ENCODE results near the gene STEAP1B. TPM values are rescaled to one million over a fixed set of nuclear protein-coding genes. Genes with fewer than 3 reads are reported as not detected.

Gene STEAP1B
- polyA plus RNA-seq, 1 of the 3 experiments (the other 2 are of a cell fraction), result 14.7 TPM

DNA sequence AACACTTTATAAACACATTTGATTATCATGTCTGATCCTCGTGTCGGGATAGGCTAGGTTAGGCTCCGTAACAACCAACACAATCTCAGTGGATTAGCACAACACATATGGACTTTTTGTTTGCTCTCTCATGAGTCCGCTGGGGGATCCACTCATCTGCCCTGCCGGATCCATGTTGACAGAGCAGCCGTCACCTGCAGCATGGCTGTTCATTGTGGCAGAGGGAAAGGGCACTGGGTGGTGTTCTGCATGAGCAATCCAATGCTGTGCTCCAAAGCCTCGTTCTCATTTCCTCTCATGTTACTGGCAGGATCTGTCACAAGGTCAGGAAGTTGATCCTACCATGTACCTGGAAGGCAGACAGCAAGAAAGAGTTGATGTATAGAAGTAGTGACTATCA lies 80.5 kb downstream of the STEAP1B start:
- peaks cover 0 to 6% of the 10 kb centered on the region in 2 experiments for H3K36me3 ChIP-seq (replicated peaks in 1 of 2; ENCODE audit: control insufficient read depth in 1 of 2, insufficient read depth in 2 of 2, low read length in 1 of 2)
- no peak overlapping the region for H3K4me2 ChIP-seq
- H3K9ac ChIP-seq, result no peak overlapping the region
- peaks cover 0 to 10% of the 10 kb centered on the region in 2 experiments; a peak in 2 of 4 replicates for H3K4me1 ChIP-seq (ENCODE audit: control insufficient read depth in 1 of 2, insufficient read depth in 2 of 2, low read depth in 1 of 2, low read length in 1 of 2)
- DNase-seq, result no peak
- H3K79me2 ChIP-seq (ENCODE audit: insufficient read depth), result no peaks in the 10 kb centered on the region
- no peaks in the 10 kb centered on the region for H3K27me3 ChIP-seq (ENCODE audit: insufficient read depth)
- peaks cover 3% of the 10 kb centered on the region for H3F3A ChIP-seq (replicated peaks; ENCODE audit: insufficient read depth)
- no peaks in the 10 kb centered on the region for H4K20me1 ChIP-seq (ENCODE audit: insufficient read depth)
- H3K9me3 ChIP-seq, result no peaks in the 10 kb centered on the region
- no peak overlapping the region for H3K4me3 ChIP-seq (ENCODE audit: low read depth in 2 of 2, low read length in 1 of 2)
- no peak overlapping the region for H2AFZ ChIP-seq (ENCODE audit: low read depth)
- CTCF ChIA-PET, result interaction anchor here (5.1 kb wide), 1 partner anchor 310 kb away, joined by 19 read pairs; no protein-coding TSS in a partner anchor
- TF ChIP-seq EP300 (IDR thresholded peaks at IDR 0.05; ENCODE audit: borderline replicate concordance in 1 of 2, low read depth in 1 of 2, low read length in 1 of 2), result no peak
- no peak for TF ChIP-seq YY1 (IDR thresholded peaks at IDR 0.05; ENCODE audit: low read depth)
- TF ChIP-seq SIN3A (IDR thresholded peaks at IDR 0.05; ENCODE audit: borderline replicate concordance, low read depth, low read length), result no peak
- TF ChIP-seq MEF2A (IDR thresholded peaks at IDR 0.05; ENCODE audit: borderline replicate concordance, low read depth), result no peak
- TF ChIP-seq GATA2 (CRISPR knock-in tag; IDR thresholded peaks at IDR 0.05), result no peak
- no peak for TF ChIP-seq ELF1 (IDR thresholded peaks at IDR 0.05)
- TF ChIP-seq SMC3 (IDR thresholded peaks at IDR 0.05; ENCODE audit: low read depth, low read length), result no peak
- TF ChIP-seq, protein P1, sequence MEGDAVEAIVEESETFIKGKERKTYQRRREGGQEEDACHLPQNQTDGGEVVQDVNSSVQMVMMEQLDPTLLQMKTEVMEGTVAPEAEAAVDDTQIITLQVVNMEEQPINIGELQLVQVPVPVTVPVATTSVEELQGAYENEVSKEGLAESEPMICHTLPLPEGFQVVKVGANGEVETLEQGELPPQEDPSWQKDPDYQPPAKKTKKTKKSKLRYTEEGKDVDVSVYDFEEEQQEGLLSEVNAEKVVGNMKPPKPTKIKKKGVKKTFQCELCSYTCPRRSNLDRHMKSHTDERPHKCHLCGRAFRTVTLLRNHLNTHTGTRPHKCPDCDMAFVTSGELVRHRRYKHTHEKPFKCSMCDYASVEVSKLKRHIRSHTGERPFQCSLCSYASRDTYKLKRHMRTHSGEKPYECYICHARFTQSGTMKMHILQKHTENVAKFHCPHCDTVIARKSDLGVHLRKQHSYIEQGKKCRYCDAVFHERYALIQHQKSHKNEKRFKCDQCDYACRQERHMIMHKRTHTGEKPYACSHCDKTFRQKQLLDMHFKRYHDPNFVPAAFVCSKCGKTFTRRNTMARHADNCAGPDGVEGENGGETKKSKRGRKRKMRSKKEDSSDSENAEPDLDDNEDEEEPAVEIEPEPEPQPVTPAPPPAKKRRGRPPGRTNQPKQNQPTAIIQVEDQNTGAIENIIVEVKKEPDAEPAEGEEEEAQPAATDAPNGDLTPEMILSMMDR (IDR thresholded peaks at IDR 0.05), result no peak
- no peak for TF ChIP-seq EZH2phosphoT487 (IDR thresholded peaks at IDR 0.05; ENCODE audit: borderline replicate concordance, low read depth)
- TF ChIP-seq RCOR1 (IDR thresholded peaks at IDR 0.05; ENCODE audit: low read length), result no peak
- TF ChIP-seq TEAD4 (IDR thresholded peaks at IDR 0.05; ENCODE audit: borderline replicate concordance, insufficient read depth), result no peak
- no peak for TF ChIP-seq POLR2AphosphoS5 (IDR thresholded peaks at IDR 0.05; ENCODE audit: low read depth, low read length)
- no peaks in the 10 kb centered on the region for H3K9me2 ChIP-seq
- POLR2A ChIA-PET, result no interaction called here
- H3K27ac ChIP-seq (ENCODE audit: low read depth in 2 of 2, low read length in 1 of 2), result no peak overlapping the region
- WGBS (ENCODE audit: low lambda C conversion rate), result 92% methylated on average over 7 of the region's 7 CpGs

DNA sequence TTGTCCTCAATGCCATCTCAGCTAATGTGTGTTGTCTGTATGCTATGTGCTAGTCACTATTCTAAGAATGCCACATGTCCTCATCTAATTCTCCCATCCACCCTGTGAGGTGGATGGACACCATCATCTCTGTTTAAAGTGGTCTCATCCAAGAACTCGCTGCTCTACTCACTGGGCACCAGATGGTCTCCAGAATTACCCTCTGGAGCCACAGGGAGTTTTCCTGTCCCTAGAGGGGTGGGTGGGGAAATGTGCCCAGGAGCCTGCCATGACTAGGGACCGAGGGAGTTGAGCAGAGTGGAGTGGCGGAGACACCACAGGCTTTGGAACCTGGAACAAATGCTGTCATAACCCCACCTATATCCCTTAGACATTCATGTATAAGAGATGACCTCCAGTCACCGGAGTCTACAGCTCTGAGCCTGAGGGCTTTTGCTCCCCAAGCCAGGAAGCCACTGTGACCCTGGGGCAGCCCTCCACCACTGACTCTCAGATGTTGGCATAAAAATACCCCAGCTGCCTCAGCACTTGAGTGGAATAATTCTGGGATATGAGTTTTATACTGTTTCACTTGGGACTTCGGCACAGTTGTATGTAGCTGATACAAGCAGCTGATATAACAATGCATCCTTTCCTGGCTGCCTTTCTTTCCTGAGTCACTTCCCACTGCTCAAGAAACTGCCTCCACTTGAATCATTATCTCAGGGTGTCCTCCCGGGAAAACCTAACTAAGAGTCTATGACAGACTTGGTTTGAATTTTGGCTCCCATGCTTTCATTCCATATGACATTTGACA lies 81.5 kb downstream of the STEAP1B start:
- peaks cover 3% of the 10 kb centered on the region for H3F3A ChIP-seq (replicated peaks; ENCODE audit: insufficient read depth)
- WGBS (ENCODE audit: low lambda C conversion rate), result 88% methylated on average over 6 of the region's 6 CpGs
- POLR2A ChIA-PET, result no interaction called here
- TF ChIP-seq GABPA (IDR thresholded peaks at IDR 0.05; ENCODE audit: low read depth) (no peak), FOXJ3 (CRISPR knock-in tag; IDR thresholded peaks at IDR 0.05) (no peak), YY1 (IDR thresholded peaks at IDR 0.05; ENCODE audit: low read depth) (no peak), ELF1 (IDR thresholded peaks at IDR 0.05) (no peak), POLR2AphosphoS5 (IDR thresholded peaks at IDR 0.05; ENCODE audit: low read depth, low read length) (no peak), EP300 (IDR thresholded peaks at IDR 0.05; ENCODE audit: borderline replicate concordance in 1 of 2, low read depth in 1 of 2, low read length in 1 of 2) (no peak), TCF12 (IDR thresholded peaks at IDR 0.05) (no peak), SIN3A (IDR thresholded peaks at IDR 0.05; ENCODE audit: borderline replicate concordance, low read depth, low read length) (no peak), MXI1 (IDR thresholded peaks at IDR 0.05; ENCODE audit: low read depth, low read length) (no peak), SMC3 (IDR thresholded peaks at IDR 0.05; ENCODE audit: low read depth, low read length) (no peak), NFIC (IDR thresholded peaks at IDR 0.05; ENCODE audit: borderline replicate concordance) (no peak), RFX5 (IDR thresholded peaks at IDR 0.05; ENCODE audit: low read length) (no peak), RXRA (IDR thresholded peaks at IDR 0.05; ENCODE audit: borderline replicate concordance, low read depth) (no peak)
- TF ChIP-seq, protein P2, sequence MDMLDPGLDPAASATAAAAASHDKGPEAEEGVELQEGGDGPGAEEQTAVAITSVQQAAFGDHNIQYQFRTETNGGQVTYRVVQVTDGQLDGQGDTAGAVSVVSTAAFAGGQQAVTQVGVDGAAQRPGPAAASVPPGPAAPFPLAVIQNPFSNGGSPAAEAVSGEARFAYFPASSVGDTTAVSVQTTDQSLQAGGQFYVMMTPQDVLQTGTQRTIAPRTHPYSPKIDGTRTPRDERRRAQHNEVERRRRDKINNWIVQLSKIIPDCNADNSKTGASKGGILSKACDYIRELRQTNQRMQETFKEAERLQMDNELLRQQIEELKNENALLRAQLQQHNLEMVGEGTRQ (IDR thresholded peaks at IDR 0.05; ENCODE audit: borderline replicate concordance, low read depth, low read length), result no peak
- TF ChIP-seq, protein P3, sequence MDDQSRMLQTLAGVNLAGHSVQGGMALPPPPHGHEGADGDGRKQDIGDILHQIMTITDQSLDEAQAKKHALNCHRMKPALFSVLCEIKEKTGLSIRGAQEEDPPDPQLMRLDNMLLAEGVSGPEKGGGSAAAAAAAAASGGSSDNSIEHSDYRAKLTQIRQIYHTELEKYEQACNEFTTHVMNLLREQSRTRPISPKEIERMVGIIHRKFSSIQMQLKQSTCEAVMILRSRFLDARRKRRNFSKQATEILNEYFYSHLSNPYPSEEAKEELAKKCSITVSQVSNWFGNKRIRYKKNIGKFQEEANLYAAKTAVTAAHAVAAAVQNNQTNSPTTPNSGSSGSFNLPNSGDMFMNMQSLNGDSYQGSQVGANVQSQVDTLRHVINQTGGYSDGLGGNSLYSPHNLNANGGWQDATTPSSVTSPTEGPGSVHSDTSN (IDR thresholded peaks at IDR 0.05), result no peak
- H3K79me2 ChIP-seq (ENCODE audit: insufficient read depth), result no peaks in the 10 kb centered on the region
- no peak overlapping the region for H3K4me3 ChIP-seq (ENCODE audit: low read depth in 2 of 2, low read length in 1 of 2)
- CTCF ChIA-PET, result interaction anchor here (0.7 to 5.1 kb wide), 2 partner anchors 309 to 739 kb away, joined by 3 to 19 read pairs; no protein-coding TSS in a partner anchor
- H3K9ac ChIP-seq, result no peak overlapping the region
- no peaks in the 10 kb centered on the region for H3K9me2 ChIP-seq
- H3K4me1 ChIP-seq (ENCODE audit: control insufficient read depth in 1 of 2, insufficient read depth in 2 of 2, low read depth in 1 of 2, low read length in 1 of 2), result peaks cover 0 to 10% of the 10 kb centered on the region in 2 experiments; a peak in 2 of 4 replicates
- no peaks in the 10 kb centered on the region for H3K27me3 ChIP-seq (ENCODE audit: insufficient read depth)
- no peaks in the 10 kb centered on the region for H3K9me3 ChIP-seq
- no peak for DNase-seq
- no peaks in the 10 kb centered on the region for H4K20me1 ChIP-seq (ENCODE audit: insufficient read depth)
- no peak overlapping the region; a peak in 1 of 4 replicates for H3K27ac ChIP-seq (ENCODE audit: low read depth in 2 of 2, low read length in 1 of 2)
- peaks cover 0 to 6% of the 10 kb centered on the region in 2 experiments for H3K36me3 ChIP-seq (replicated peaks in 1 of 2; ENCODE audit: control insufficient read depth in 1 of 2, insufficient read depth in 2 of 2, low read length in 1 of 2)
- H2AFZ ChIP-seq (ENCODE audit: low read depth), result no peak overlapping the region
- H3K4me2 ChIP-seq, result no peak overlapping the region
